ENCODE measurements around the gene ZNF365. TPM values are rescaled to one million over a fixed set of nuclear protein-coding genes. Genes with fewer than 3 reads are reported as not detected.

ZNF365 gene
- total and polyA plus RNA-seq, 7 donors, result 0.06 to 0.19 (median 0.12) TPM; not detected in 3

DNA sequence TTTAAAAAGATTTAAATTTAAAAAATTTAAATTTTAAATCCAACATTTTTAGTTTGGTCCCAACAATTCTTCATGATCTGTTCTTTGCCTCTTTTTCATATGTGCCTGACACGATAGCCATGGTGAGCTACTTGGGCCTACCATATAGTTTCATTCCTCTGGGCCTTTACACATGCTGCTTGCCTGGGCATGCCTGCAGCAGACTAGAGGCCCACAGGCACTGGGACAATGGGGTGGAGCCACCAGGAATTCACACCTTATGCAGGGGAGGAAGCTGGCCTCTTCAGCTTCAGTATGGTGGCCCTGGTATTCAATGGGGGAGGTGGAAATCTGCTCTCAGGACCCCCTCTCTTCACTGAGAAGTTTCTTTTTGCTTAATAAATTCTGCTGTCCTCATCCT lies 37.8 kb upstream of the ZNF365 start:
- Histone ChIP-seq H3K27me3 (ENCODE audit: insufficient read depth in 3 of 3, low read length in 2 of 3) (no peaks in the 10 kb centered on the region), H3K4me1 (no peaks in the 10 kb centered on the region), H3K4me3 (no peak overlapping the region), H3K27ac (no peak overlapping the region), H3K36me3 (ENCODE audit: insufficient read depth in 1 of 2, low read depth in 1 of 2) (no peaks in the 10 kb centered on the region), H3K9me3 (peaks cover under 1% of the 10 kb centered on the region)
- no peak for ATAC-seq
- TF ChIP-seq, protein P1, sequence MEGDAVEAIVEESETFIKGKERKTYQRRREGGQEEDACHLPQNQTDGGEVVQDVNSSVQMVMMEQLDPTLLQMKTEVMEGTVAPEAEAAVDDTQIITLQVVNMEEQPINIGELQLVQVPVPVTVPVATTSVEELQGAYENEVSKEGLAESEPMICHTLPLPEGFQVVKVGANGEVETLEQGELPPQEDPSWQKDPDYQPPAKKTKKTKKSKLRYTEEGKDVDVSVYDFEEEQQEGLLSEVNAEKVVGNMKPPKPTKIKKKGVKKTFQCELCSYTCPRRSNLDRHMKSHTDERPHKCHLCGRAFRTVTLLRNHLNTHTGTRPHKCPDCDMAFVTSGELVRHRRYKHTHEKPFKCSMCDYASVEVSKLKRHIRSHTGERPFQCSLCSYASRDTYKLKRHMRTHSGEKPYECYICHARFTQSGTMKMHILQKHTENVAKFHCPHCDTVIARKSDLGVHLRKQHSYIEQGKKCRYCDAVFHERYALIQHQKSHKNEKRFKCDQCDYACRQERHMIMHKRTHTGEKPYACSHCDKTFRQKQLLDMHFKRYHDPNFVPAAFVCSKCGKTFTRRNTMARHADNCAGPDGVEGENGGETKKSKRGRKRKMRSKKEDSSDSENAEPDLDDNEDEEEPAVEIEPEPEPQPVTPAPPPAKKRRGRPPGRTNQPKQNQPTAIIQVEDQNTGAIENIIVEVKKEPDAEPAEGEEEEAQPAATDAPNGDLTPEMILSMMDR (IDR thresholded peaks at IDR 0.05), result no peak
- no peak for DNase-seq
- intact Hi-C loops (cut with DNase I), result no loop called here
- 96 to 100% (median 100%) methylated on average over 1 of the region's 1 CpG for WGBS, 3 donors

DNA sequence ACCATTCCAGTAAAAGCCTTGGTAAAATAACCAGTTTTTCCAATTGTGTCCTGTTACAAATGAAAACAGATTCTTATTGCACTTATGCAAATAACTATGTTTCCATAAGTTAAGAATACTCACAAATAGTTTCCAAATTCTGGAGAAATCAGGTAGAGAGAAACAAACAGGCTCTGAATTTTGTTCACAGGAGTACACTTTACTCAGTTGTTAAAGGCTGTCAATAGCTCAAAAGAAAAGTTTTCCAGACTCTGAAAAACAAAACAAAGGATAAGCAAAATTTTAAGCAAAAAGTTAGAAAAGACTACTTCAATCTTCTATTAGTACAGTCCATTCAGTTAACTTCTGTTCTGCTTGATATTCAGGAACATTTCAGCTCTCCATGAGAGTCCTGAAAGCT lies 32.8 kb upstream of the ZNF365 start:
- no peaks in the 10 kb centered on the region for H3K4me1 ChIP-seq
- no peak for ATAC-seq
- no peak overlapping the region for H3K27ac ChIP-seq
- TF ChIP-seq, protein P1 (IDR thresholded peaks at IDR 0.05), result no peak
- no peak overlapping the region for H3K4me3 ChIP-seq
- no peak for DNase-seq
- intact Hi-C loops (cut with DNase I), result no loop called here
- no peaks in the 10 kb centered on the region for H3K27me3 ChIP-seq (ENCODE audit: insufficient read depth in 3 of 3, low read length in 2 of 3)
- H3K9me3 ChIP-seq, result peaks cover 6% of the 10 kb centered on the region
- H3K36me3 ChIP-seq (ENCODE audit: insufficient read depth in 1 of 2, low read depth in 1 of 2), result no peaks in the 10 kb centered on the region

DNA sequence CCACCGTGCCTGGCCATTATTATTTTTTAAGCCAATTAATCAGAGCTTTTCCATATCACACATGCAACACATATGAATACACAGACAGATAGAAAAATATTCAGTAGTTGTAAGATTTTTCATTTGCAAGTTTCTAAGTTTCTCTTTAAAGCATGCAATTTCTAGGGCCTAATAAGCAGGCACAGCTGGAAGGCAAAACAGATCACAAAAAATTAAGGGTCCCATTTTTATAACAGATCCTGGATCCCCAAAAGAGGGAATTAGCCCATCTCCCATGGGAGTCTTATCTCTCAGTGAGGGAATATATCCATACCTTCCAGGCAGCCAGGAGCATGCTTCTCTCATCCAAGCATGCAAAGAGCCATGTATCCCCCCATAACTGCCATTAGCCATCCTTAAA lies 31.2 kb upstream of the ZNF365 start:
- no peaks in the 10 kb centered on the region for H3K27me3 ChIP-seq (ENCODE audit: insufficient read depth in 3 of 3, low read length in 2 of 3)
- no peaks in the 10 kb centered on the region for H3K4me1 ChIP-seq
- 84 to 98% (median 96%) methylated on average over 1 of the region's 1 CpG for WGBS, 3 donors
- H3K36me3 ChIP-seq (ENCODE audit: insufficient read depth in 1 of 2, low read depth in 1 of 2), result no peaks in the 10 kb centered on the region
- H3K27ac ChIP-seq, result no peak overlapping the region
- no peak overlapping the region for H3K4me3 ChIP-seq
- DNase-seq, result no peak
- intact Hi-C loops (cut with DNase I), result no loop called here
- ATAC-seq, result no peak
- TF ChIP-seq, protein P1 (IDR thresholded peaks at IDR 0.05), result no peak
- H3K9me3 ChIP-seq, result peaks cover 17% of the 10 kb centered on the region

DNA sequence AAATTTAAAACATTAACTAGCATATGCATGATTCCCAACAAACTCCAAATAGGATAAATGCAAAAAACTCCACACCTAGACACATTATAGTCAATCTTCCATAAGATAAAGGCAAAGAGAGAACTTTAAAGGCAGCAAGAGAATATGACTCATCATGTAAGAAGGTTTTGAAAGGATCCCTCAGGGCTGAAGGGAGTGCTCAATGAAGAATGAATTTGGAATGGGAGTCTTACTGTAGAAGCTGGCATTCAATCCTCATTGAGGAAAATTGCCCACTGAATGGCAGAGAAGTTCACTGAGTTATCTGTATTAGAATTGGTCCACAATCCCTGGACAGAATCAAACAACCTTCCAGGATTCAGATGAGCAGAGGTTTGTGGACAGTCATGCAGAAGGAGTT lies 26.1 kb upstream of the ZNF365 start:
- H3K9me3 ChIP-seq, result peaks cover 14% of the 10 kb centered on the region
- TF ChIP-seq, protein P1 (IDR thresholded peaks at IDR 0.05), result no peak
- intact Hi-C loops (cut with DNase I), result no loop called here
- no peak overlapping the region for H3K4me3 ChIP-seq
- H3K27ac ChIP-seq, result no peak overlapping the region
- ATAC-seq (no peak), DNase-seq (no peak)
- peaks cover 0 to 2% (median 0%) of the 10 kb centered on the region in 3 donors for H3K27me3 ChIP-seq (ENCODE audit: insufficient read depth in 3 of 3, low read length in 2 of 3)
- no peaks in the 10 kb centered on the region for H3K4me1 ChIP-seq
- no peaks in the 10 kb centered on the region for H3K36me3 ChIP-seq (ENCODE audit: insufficient read depth in 1 of 2, low read depth in 1 of 2)

DNA sequence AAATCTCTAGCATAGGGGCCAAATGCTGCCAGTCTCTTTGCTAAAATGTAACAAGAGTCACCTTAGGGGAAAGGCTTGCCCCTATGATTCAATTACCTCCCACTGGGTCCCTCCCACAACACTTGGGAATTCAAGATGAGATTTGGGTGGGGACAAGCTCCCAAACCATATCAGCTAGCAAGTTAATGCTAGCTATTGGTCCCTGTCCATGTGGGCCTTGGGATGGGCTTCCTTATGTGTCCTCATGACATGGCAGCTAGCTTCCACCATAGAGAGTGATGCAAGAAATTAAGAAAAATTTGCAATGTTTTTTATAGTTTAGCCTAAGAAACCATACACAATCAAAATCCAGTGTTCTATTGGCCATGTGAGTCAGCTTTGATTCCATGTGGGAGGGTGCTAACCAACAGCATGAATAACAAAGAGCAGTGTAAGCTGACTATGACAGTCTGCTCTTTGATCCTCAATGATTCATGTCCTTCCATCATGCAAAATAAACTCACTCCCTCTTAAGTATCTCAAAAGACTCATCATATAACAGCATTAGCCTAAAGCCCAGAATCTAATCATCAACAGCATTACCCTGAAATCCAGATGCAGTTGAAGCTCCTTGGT lies 21.7 kb upstream of the ZNF365 start:
- ATAC-seq (no peak), DNase-seq (no peak)
- Histone ChIP-seq H3K9me3 (peaks cover 9% of the 10 kb centered on the region), H3K4me3 (no peak overlapping the region), H3K4me1 (no peaks in the 10 kb centered on the region), H3K36me3 (ENCODE audit: insufficient read depth in 1 of 2, low read depth in 1 of 2) (no peaks in the 10 kb centered on the region), H3K27ac (no peak overlapping the region), H3K27me3 (ENCODE audit: insufficient read depth in 3 of 3, low read length in 2 of 3) (peaks cover 0 to 4% (median 2%) of the 10 kb centered on the region in 3 donors)
- TF ChIP-seq, protein P1 (IDR thresholded peaks at IDR 0.05), result no peak
- intact Hi-C loops (cut with DNase I), result no loop called here
